HCT116 (cell line): Measurements from ENCODE around the gene SYNPO2L.

Source experiments
- CEBPB ChIP-seq: IDR thresholded peaks from 2 replicates; pipeline ENCODE4 v1.6.1; 2012; ENCODE audit warnings: low read depth
- EZH2 ChIP-seq: fragments of 200-600 bp; sonication (generic); IDR thresholded peaks from 2 replicates; pipeline ENCODE4 v1.6.1; 2017; ENCODE audit warnings: antibody characterized with exemption, mixed run types
- POLR2A ChIP-seq: IDR thresholded peaks from 2 replicates; pipeline ENCODE4 v1.7.0; 2011; ENCODE audit warnings: borderline replicate concordance; ENCODE audit not compliant: insufficient read depth, insufficient read length; ENCODE audit errors: extremely low read depth
- POLR2AphosphoS5 ChIP-seq: IDR thresholded peaks from 2 replicates; pipeline ENCODE4 v1.6.1; 2011; ENCODE audit warnings: mild to moderate bottlenecking, low read depth, low read length, moderate library complexity
- TCF7L2 ChIP-seq: IDR thresholded peaks from 2 replicates; pipeline ENCODE4 v1.7.0; 2011; ENCODE audit warnings: borderline replicate concordance, inconsistent platforms; ENCODE audit not compliant: insufficient read depth, insufficient read length; ENCODE audit errors: extremely low read depth
- TF ChIP-seq, protein P1 (sequence below), 3 experiments: fragments of 200-600 bp in 1 of 3; sonication (generic) in 1 of 3; IDR thresholded peaks in 2 of 3; conservative IDR thresholded peaks in 1 of 3; 2 replicates each; pipeline ENCODE4 v1.5.1; 2012 to 2017; ENCODE audit warnings: low read depth in 2 of 3, low read length in 2 of 3, antibody characterized with exemption in 1 of 3, borderline replicate concordance in 1 of 3, control low read depth in 1 of 3, mild to moderate bottlenecking in 1 of 3, mixed read lengths in 1 of 3, mixed run types in 1 of 3, moderate library complexity in 1 of 3; ENCODE audit not compliant: insufficient read depth in 1 of 3
- TF ChIP-seq, protein P2 (sequence below): IDR thresholded peaks from 2 replicates; pipeline ENCODE4 v1.6.1; 2012; ENCODE audit warnings: low read depth

DNA sequence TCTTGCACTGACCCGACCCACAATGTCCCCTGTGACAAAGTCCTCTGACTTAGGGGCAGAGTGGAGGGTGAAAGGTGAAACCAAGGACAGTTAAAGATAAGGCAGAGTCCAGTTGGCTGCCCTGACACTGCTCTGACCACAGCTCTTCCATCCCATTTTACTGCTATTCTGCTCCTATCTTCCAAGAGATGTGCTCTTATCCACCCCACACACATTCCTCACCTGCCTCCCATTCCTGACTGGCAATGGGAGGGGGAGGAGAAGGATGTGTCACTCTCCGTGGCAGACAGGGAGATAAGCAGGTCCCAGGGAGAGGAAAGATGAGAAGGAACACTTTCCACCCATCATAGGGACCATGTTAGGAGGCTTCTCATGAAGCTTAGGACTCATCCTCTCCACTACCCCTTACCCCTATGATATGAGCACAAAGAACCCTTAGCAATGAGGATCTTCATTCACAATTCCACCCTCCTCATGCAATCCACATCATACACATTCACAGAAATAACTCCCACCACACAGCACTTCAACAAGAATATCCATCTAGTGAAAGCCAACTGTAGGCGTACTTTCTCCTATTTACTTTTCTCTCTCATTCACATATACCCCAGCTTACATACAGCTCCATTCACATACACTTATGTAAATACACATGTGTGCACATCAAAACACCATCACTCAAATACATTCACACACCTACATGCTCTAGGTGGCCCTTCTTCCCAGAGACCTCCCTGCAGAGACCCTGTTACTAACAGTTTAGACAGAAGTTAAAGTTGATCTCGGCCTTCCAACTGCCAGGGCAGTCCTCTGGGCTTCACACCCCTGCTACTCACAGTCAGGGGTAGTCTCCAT lies 6.6 kb downstream of the SYNPO2L start:
- TF ChIP-seq EZH2, result no peak
- no peak for TF ChIP-seq POLR2AphosphoS5
- TF ChIP-seq, protein P1, sequence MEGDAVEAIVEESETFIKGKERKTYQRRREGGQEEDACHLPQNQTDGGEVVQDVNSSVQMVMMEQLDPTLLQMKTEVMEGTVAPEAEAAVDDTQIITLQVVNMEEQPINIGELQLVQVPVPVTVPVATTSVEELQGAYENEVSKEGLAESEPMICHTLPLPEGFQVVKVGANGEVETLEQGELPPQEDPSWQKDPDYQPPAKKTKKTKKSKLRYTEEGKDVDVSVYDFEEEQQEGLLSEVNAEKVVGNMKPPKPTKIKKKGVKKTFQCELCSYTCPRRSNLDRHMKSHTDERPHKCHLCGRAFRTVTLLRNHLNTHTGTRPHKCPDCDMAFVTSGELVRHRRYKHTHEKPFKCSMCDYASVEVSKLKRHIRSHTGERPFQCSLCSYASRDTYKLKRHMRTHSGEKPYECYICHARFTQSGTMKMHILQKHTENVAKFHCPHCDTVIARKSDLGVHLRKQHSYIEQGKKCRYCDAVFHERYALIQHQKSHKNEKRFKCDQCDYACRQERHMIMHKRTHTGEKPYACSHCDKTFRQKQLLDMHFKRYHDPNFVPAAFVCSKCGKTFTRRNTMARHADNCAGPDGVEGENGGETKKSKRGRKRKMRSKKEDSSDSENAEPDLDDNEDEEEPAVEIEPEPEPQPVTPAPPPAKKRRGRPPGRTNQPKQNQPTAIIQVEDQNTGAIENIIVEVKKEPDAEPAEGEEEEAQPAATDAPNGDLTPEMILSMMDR (IDR thresholded peaks at IDR 0.05 in 2 of 3, conservative IDR thresholded peaks at IDR 0.05 in 1 of 3; ENCODE audit: borderline replicate concordance in 1 of 3, insufficient read depth in 1 of 3, low read depth in 2 of 3, low read length in 2 of 3), result no peak
- no peak for TF ChIP-seq TCF7L2
- TF ChIP-seq, protein P2, sequence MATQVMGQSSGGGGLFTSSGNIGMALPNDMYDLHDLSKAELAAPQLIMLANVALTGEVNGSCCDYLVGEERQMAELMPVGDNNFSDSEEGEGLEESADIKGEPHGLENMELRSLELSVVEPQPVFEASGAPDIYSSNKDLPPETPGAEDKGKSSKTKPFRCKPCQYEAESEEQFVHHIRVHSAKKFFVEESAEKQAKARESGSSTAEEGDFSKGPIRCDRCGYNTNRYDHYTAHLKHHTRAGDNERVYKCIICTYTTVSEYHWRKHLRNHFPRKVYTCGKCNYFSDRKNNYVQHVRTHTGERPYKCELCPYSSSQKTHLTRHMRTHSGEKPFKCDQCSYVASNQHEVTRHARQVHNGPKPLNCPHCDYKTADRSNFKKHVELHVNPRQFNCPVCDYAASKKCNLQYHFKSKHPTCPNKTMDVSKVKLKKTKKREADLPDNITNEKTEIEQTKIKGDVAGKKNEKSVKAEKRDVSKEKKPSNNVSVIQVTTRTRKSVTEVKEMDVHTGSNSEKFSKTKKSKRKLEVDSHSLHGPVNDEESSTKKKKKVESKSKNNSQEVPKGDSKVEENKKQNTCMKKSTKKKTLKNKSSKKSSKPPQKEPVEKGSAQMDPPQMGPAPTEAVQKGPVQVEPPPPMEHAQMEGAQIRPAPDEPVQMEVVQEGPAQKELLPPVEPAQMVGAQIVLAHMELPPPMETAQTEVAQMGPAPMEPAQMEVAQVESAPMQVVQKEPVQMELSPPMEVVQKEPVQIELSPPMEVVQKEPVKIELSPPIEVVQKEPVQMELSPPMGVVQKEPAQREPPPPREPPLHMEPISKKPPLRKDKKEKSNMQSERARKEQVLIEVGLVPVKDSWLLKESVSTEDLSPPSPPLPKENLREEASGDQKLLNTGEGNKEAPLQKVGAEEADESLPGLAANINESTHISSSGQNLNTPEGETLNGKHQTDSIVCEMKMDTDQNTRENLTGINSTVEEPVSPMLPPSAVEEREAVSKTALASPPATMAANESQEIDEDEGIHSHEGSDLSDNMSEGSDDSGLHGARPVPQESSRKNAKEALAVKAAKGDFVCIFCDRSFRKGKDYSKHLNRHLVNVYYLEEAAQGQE, result no peak
- no peak for TF ChIP-seq POLR2A
- TF ChIP-seq CEBPB, result no peak
